Keratinocyte (primary cell): Measurements from ENCODE around the gene CHCHD5.

ENCODE experiments used
- EZH2 ChIP-seq: IDR thresholded peaks from one replicate; pipeline ENCODE4 v1.6.1; 2012; ENCODE audit warnings: inconsistent platforms, mild to moderate bottlenecking, low read length, moderate library complexity
- TF ChIP-seq, protein P1 (sequence below), 3 experiments: IDR thresholded peaks in 1 of 3; conservative IDR thresholded peaks in 1 of 3; optimal IDR thresholded peaks in 1 of 3; 2 replicates in 2 of 3; 3 replicates in 1 of 3; pipeline versions ENCODE3 to v1.5.1; 2011; ENCODE audit warnings: low read length in 3 of 3, mild to moderate bottlenecking in 3 of 3, moderate library complexity in 2 of 3, control low read depth in 1 of 3, inconsistent platforms in 1 of 3; ENCODE audit not compliant: insufficient read depth in 2 of 3; ENCODE audit errors: extremely low read depth in 1 of 3

GRCh38 chr2:112580084-112580483 is 4.3 kb upstream of the CHCHD5 start:
- TF ChIP-seq, protein P1, sequence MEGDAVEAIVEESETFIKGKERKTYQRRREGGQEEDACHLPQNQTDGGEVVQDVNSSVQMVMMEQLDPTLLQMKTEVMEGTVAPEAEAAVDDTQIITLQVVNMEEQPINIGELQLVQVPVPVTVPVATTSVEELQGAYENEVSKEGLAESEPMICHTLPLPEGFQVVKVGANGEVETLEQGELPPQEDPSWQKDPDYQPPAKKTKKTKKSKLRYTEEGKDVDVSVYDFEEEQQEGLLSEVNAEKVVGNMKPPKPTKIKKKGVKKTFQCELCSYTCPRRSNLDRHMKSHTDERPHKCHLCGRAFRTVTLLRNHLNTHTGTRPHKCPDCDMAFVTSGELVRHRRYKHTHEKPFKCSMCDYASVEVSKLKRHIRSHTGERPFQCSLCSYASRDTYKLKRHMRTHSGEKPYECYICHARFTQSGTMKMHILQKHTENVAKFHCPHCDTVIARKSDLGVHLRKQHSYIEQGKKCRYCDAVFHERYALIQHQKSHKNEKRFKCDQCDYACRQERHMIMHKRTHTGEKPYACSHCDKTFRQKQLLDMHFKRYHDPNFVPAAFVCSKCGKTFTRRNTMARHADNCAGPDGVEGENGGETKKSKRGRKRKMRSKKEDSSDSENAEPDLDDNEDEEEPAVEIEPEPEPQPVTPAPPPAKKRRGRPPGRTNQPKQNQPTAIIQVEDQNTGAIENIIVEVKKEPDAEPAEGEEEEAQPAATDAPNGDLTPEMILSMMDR (optimal IDR thresholded peaks at IDR 0.05 in 1 of 3, IDR thresholded peaks at IDR 0.05 in 1 of 3, conservative IDR thresholded peaks at IDR 0.05 in 1 of 3; ENCODE audit: extremely low read depth in 1 of 3, insufficient read depth in 2 of 3, low read length in 3 of 3) = no peak
- no peak for TF ChIP-seq EZH2
